Fibroblast of lung (primary cell): ENCODE measurements around the gene CDK15. TPM values are rescaled to one million over a fixed set of nuclear protein-coding genes. Genes with fewer than 3 reads are reported as not detected.

ENCODE experiments used
- DNase-seq, 2 donors: peaks; one replicate each; pipeline versions ENCODE4 v3.0.0 to v3.0.0-alpha.2; 2010; ENCODE audit warnings: low read depth in 2 of 2
- H2AFZ ChIP-seq: 2 replicates; pipeline ENCODE4 v1.5.1; 2012; ENCODE audit warnings: low read length, control low read depth, inconsistent platforms
- H3K27ac ChIP-seq: 2 replicates; pipeline ENCODE4 v1.5.1; 2011; ENCODE audit warnings: low read length, control low read depth; ENCODE audit not compliant: insufficient read depth
- H3K27me3 ChIP-seq: 2 replicates; pipeline ENCODE4 v1.5.1; 2011; ENCODE audit warnings: mild to moderate bottlenecking, low read length; ENCODE audit not compliant: control insufficient read depth, insufficient read depth
- H3K36me3 ChIP-seq: 2 replicates; pipeline ENCODE4 v1.5.1; 2011; ENCODE audit warnings: low read length; ENCODE audit not compliant: control insufficient read depth, insufficient read depth
- H3K4me1 ChIP-seq: 2 replicates; pipeline ENCODE4 v1.5.1; 2011; ENCODE audit warnings: low read length; ENCODE audit not compliant: control insufficient read depth, insufficient read depth; ENCODE audit errors: extremely low read depth
- H3K4me2 ChIP-seq: 2 replicates; pipeline ENCODE4 v1.5.1; 2011; ENCODE audit warnings: low read length, control low read depth; ENCODE audit not compliant: insufficient read depth; ENCODE audit errors: extremely low read depth
- H3K4me3 ChIP-seq, 4 experiments: fragments of 200-600 bp in 1 of 4; sonication (generic) in 1 of 4; replicated peaks in 1 of 4; 2 replicates each; pipeline ENCODE4 v1.5.1; 2011 to 2016; ENCODE audit warnings: low read length in 4 of 4, low read depth in 3 of 4, mild to moderate bottlenecking in 3 of 4, control low read depth in 2 of 4, inconsistent platforms in 1 of 4, mixed read lengths in 1 of 4; ENCODE audit not compliant: insufficient read depth in 1 of 4; ENCODE audit errors: control extremely low read depth in 1 of 4
- H3K79me2 ChIP-seq: 2 replicates; pipeline ENCODE4 v1.5.1; 2012; ENCODE audit warnings: mild to moderate bottlenecking, low read length, inconsistent platforms; ENCODE audit not compliant: control insufficient read depth, insufficient read depth
- H3K9ac ChIP-seq: 2 replicates; pipeline ENCODE4 v1.5.1; 2011; ENCODE audit warnings: mild to moderate bottlenecking, low read length, control low read depth; ENCODE audit not compliant: insufficient read depth
- H3K9me3 ChIP-seq: 2 replicates; pipeline ENCODE4 v1.5.1; 2012; ENCODE audit warnings: low read depth, low read length; ENCODE audit not compliant: control insufficient read depth, insufficient read depth
- H4K20me1 ChIP-seq: 2 replicates; pipeline ENCODE4 v1.5.1; 2011; ENCODE audit warnings: low read length; ENCODE audit not compliant: control insufficient read depth, insufficient read depth; ENCODE audit errors: extremely low read depth
- CTCF ChIP-seq, 2 donors: IDR thresholded peaks in 1 of 2; conservative IDR thresholded peaks in 1 of 2; 1 replicate in 1 of 2; 2 replicates in 1 of 2; pipeline ENCODE4 v1.5.1; 2011 to 2012; ENCODE audit warnings: low read length in 2 of 2, control low read depth in 1 of 2, inconsistent platforms in 1 of 2, low read depth in 1 of 2, mild to moderate bottlenecking in 1 of 2
- EZH2 ChIP-seq: IDR thresholded peaks from 2 replicates; pipeline ENCODE4 v1.5.1; 2012; ENCODE audit warnings: low read length, control low read depth, mild to moderate bottlenecking; ENCODE audit errors: missing control alignments
- polyA plus RNA-seq, 2 donors: library from polyadenylated mRNA; depleted of rRNA in 1 of 2; stranded (reverse) in 1 of 2; unstranded in 1 of 2; fragments of >200 nt; gene quantifications; 2 replicates each; pipeline ENCODE4 v1.2.1, GENCODE V29; 2011 to 2012; ENCODE audit warnings: missing spikeins in 1 of 2
- total RNA-seq: library from RNA; depleted of rRNA; stranded (reverse); fragments of >200 nt; gene quantifications from 2 replicates; pipeline ENCODE4 v1.2.1, GENCODE V29; 2014

Gene CDK15
- total and polyA plus RNA-seq, 2 donors (not counting 1 experiment from before 2014, with no cell fraction given): 2.3 to 5.1 TPM

GRCh38 chr2:201847481-201847880 is 41.1 kb downstream of the CDK15 start:
- no peaks in the 10 kb centered on the region for H3K27me3 ChIP-seq
- H3K9me3 ChIP-seq: no peaks in the 10 kb centered on the region
- no peaks in the 10 kb centered on the region for H3K36me3 ChIP-seq
- no peak overlapping the region for H3K4me3 ChIP-seq
- peak in 1 of 2 donors; percentile 27 for DNase-seq
- H3K4me2 ChIP-seq: no peak overlapping the region
- H3K79me2 ChIP-seq: no peaks in the 10 kb centered on the region
- no peak overlapping the region for H3K9ac ChIP-seq
- H3K4me1 ChIP-seq: no peaks in the 10 kb centered on the region
- TF ChIP-seq EZH2 (no peak), CTCF (conservative IDR thresholded peaks at IDR 0.05 in 1 of 2, IDR thresholded peaks at IDR 0.05 in 1 of 2; ENCODE audit: low read depth in 1 of 2, low read length in 2 of 2) (no peak)
- no peak overlapping the region for H2AFZ ChIP-seq
- no peaks in the 10 kb centered on the region for H4K20me1 ChIP-seq
- no peak overlapping the region for H3K27ac ChIP-seq

GRCh38 chr2:201852462-201852861 is 46.1 kb downstream of the CDK15 start:
- no peak overlapping the region for H3K9ac ChIP-seq
- no peaks in the 10 kb centered on the region for H3K27me3 ChIP-seq
- H3K4me2 ChIP-seq: no peak overlapping the region
- no peaks in the 10 kb centered on the region for H3K9me3 ChIP-seq
- H3K4me1 ChIP-seq: peaks cover 20% of the 10 kb centered on the region
- H3K4me3 ChIP-seq: no peak overlapping the region
- peak in 1 of 2 donors; percentile 48 for DNase-seq
- no peak overlapping the region for H2AFZ ChIP-seq
- H3K79me2 ChIP-seq: no peaks in the 10 kb centered on the region
- no peak overlapping the region for H3K27ac ChIP-seq
- no peaks in the 10 kb centered on the region for H3K36me3 ChIP-seq
- no peaks in the 10 kb centered on the region for H4K20me1 ChIP-seq
- TF ChIP-seq EZH2 (no peak), CTCF (conservative IDR thresholded peaks at IDR 0.05 in 1 of 2, IDR thresholded peaks at IDR 0.05 in 1 of 2; ENCODE audit: low read depth in 1 of 2, low read length in 2 of 2) (no peak)

- H4K20me1 ChIP-seq: no peaks in the 10 kb centered on the region
- H3K4me2 ChIP-seq: no peak overlapping the region
- H3K4me1 ChIP-seq: peaks cover 25% of the 10 kb centered on the region
- no peaks in the 10 kb centered on the region for H3K9me3 ChIP-seq
- H3K27ac ChIP-seq: peak overlapping the region; percentile 83
- peak; percentile 21 to 31 for DNase-seq
- TF ChIP-seq CTCF (conservative IDR thresholded peaks at IDR 0.05 in 1 of 2, IDR thresholded peaks at IDR 0.05 in 1 of 2; ENCODE audit: low read depth in 1 of 2, low read length in 2 of 2): no peak
- no peak for TF ChIP-seq EZH2
- no peak overlapping the region for H3K9ac ChIP-seq
- no peak overlapping the region for H2AFZ ChIP-seq
- H3K4me3 ChIP-seq: no peak overlapping the region
- no peaks in the 10 kb centered on the region for H3K27me3 ChIP-seq
- H3K79me2 ChIP-seq: no peaks in the 10 kb centered on the region
- no peaks in the 10 kb centered on the region for H3K36me3 ChIP-seq
Measured at GRCh38 chr2:201852878-201853415, 46.6 kb downstream of the CDK15 start.
